Small intestine (tissue), 7 donors: Measurements from ENCODE around the gene PCDH11Y. TPM values are rescaled to one million over a fixed set of nuclear protein-coding genes. Genes with fewer than 3 reads are reported as not detected.
"Not testable (repeated sequence)": the region's sequence is repeated elsewhere in the genome, so short reads cannot be mapped to it uniquely, and the experiment has no call there.

Source experiments
- DNase-seq, 2 donors: peaks; one replicate each; pipeline versions ENCODE4 v3.0.0 to v3.0.0-alpha.2; 2013
- FAIRE-seq: peaks from 2 replicates; lab custom pipeline; 2012; peaks lifted over from hg19 to GRCh38; lab: Jason Lieb, UNC
- H3K27ac ChIP-seq, 3 donors: one replicate each; pipeline ENCODE4 v1.5.1; 2013; ENCODE audit warnings: low read length in 2 of 3, mild to moderate bottlenecking in 2 of 3, control low read depth in 1 of 3, inconsistent platforms in 1 of 3, low read depth in 1 of 3, moderate library complexity in 1 of 3
- H3K27me3 ChIP-seq, 3 donors: one replicate each; pipeline ENCODE4 v1.6.1; 2013; ENCODE audit warnings: low read length in 3 of 3, inconsistent platforms in 1 of 3; ENCODE audit not compliant: control insufficient read depth in 3 of 3, insufficient read depth in 3 of 3
- H3K36me3 ChIP-seq, 3 donors: one replicate each; pipeline ENCODE4 v1.6.1; 2013; ENCODE audit warnings: low read length in 3 of 3, inconsistent platforms in 1 of 3, low read depth in 1 of 3, mild to moderate bottlenecking in 1 of 3, moderate library complexity in 1 of 3; ENCODE audit not compliant: control insufficient read depth in 3 of 3, insufficient read depth in 2 of 3
- H3K4me1 ChIP-seq, 3 donors: one replicate each; pipeline ENCODE4 v1.6.1; 2013; ENCODE audit warnings: low read length in 2 of 3, inconsistent platforms in 1 of 3, low read depth in 1 of 3, mild to moderate bottlenecking in 1 of 3, moderate library complexity in 1 of 3; ENCODE audit not compliant: control insufficient read depth in 3 of 3, insufficient read depth in 2 of 3
- H3K4me3 ChIP-seq, 3 donors: one replicate each; pipeline ENCODE4 v1.5.1; 2013; ENCODE audit warnings: low read length in 3 of 3, control low read depth in 1 of 3, inconsistent platforms in 1 of 3, low read depth in 1 of 3, mild to moderate bottlenecking in 1 of 3, moderate library complexity in 1 of 3
- H3K9me3 ChIP-seq, 2 donors: one replicate each; pipeline ENCODE4 v1.6.1; 2013; ENCODE audit warnings: low read depth in 1 of 2, low read length in 1 of 2; ENCODE audit not compliant: control insufficient read depth in 2 of 2, insufficient read depth in 1 of 2
- WGBS, 3 donors: extraction: QIAGEN DNeasy Blood & Tissue Kit; methylation state at CpG; one replicate each; pipeline ENCODE4 v1.1.7; 2013; 5-methylcytosine and 5-hydroxymethylcytosine counted together
- polyA plus RNA-seq, 4 donors: library from polyadenylated mRNA; stranded (reverse) in 3 of 4; unstranded in 1 of 4; fragments of 200-250 nt in 3 of 4; fragments of 120-200 nt in 1 of 4; gene quantifications; one replicate each; pipeline versions ENCODE4 v1.2.1 to v1.2.3, GENCODE V29; 2013
- donor health status: healthy with polysubstance abuse.
- donor health status: control.
- donor health status: control.
- donor health status: Bipolar disorder and iron deficiency.
- donor health status: healthy.

Gene PCDH11Y
- polyA plus RNA-seq, 4 donors = 0.12 to 1.2 TPM; not detected in 2

GRCh38 chrY:5182998-5183397, 182.9 kb downstream of the PCDH11Y start:
- not testable (repeated sequence) for DNase-seq, H3K27ac ChIP-seq

GRCh38 chrY:5215116-5215515, 215.0 kb downstream of the PCDH11Y start:
- 44 to 84% (median 48%) methylated on average over 1 to 2 of the region's 2 CpGs for WGBS, 3 donors
- DNase-seq, H3K27ac ChIP-seq, H3K4me3 ChIP-seq, H3K4me1 ChIP-seq, H3K9me3 ChIP-seq, H3K27me3 ChIP-seq, FAIRE-seq, H3K36me3 ChIP-seq: not testable (repeated sequence)

More at GRCh38 chrY:5182998-5183397, 182.9 kb downstream of the PCDH11Y start:
- not testable (repeated sequence) for H3K27me3 ChIP-seq, H3K36me3 ChIP-seq, H3K9me3 ChIP-seq, H3K4me3 ChIP-seq, FAIRE-seq, H3K4me1 ChIP-seq
- WGBS, 3 donors = 91 to 100% methylated on average over 1 to 2 of the region's 2 CpGs; no CpG with 5 or more reads in 1 of the 3 donors

GRCh38 chrY:5324931-5325330, 324.8 kb downstream of the PCDH11Y start:
- WGBS, 3 donors = 50 to 84% (median 74%) methylated on average over 2 to 7 of the region's 7 CpGs
- H3K4me1 ChIP-seq, H3K27ac ChIP-seq, H3K9me3 ChIP-seq, H3K4me3 ChIP-seq, H3K27me3 ChIP-seq, H3K36me3 ChIP-seq, DNase-seq, FAIRE-seq: not testable (repeated sequence)

- not testable (repeated sequence) for H3K27me3 ChIP-seq, H3K36me3 ChIP-seq, FAIRE-seq, H3K4me1 ChIP-seq, H3K4me3 ChIP-seq, DNase-seq, H3K9me3 ChIP-seq, H3K27ac ChIP-seq
- WGBS, 3 donors = 45 to 80% (median 70%) methylated on average over 1 to 3 of the region's 3 CpGs
Observed at GRCh38 chrY:5342220-5342619, 342.1 kb downstream of the PCDH11Y start.

GRCh38 chrY:5543705-5544104, 543.6 kb downstream of the PCDH11Y start:
- H3K27me3 ChIP-seq, H3K4me3 ChIP-seq, H3K27ac ChIP-seq, FAIRE-seq, DNase-seq, H3K4me1 ChIP-seq, H3K36me3 ChIP-seq, H3K9me3 ChIP-seq: not testable (repeated sequence)

GRCh38 chrY:5638589-5638988, 638.5 kb downstream of the PCDH11Y start:
- H3K9me3 ChIP-seq, H3K4me1 ChIP-seq, H3K27ac ChIP-seq, H3K27me3 ChIP-seq, H3K4me3 ChIP-seq, DNase-seq, H3K36me3 ChIP-seq: not testable (repeated sequence)
- whole genome bisulfite sequencing, 3 donors = 20 to 57% methylated on average over 1 of the region's 2 CpGs; no CpG with 5 or more reads in 1 of the 3 donors
- peak; percentile 15 for FAIRE-seq

GRCh38 chrY:5679265-5679664, 679.2 kb downstream of the PCDH11Y start:
- not testable (repeated sequence) for H3K27me3 ChIP-seq, FAIRE-seq, H3K4me1 ChIP-seq, H3K4me3 ChIP-seq, H3K36me3 ChIP-seq, DNase-seq, H3K27ac ChIP-seq, H3K9me3 ChIP-seq
- 71 to 92% methylated on average over 2 of the region's 2 CpGs; no CpG with 5 or more reads in 1 of the 3 donors for WGBS, 3 donors

GRCh38 chrY:5708727-5709126, 708.6 kb downstream of the PCDH11Y start:
- WGBS, 3 donors = 90 to 96% methylated on average over 5 of the region's 5 CpGs; no CpG with 5 or more reads in 1 of the 3 donors
- H3K4me3 ChIP-seq, DNase-seq, H3K27ac ChIP-seq, H3K27me3 ChIP-seq, H3K9me3 ChIP-seq, H3K4me1 ChIP-seq, H3K36me3 ChIP-seq, FAIRE-seq: not testable (repeated sequence)

- not testable (repeated sequence) for H3K27me3 ChIP-seq, H3K36me3 ChIP-seq, H3K9me3 ChIP-seq, H3K4me3 ChIP-seq, H3K27ac ChIP-seq, H3K4me1 ChIP-seq, DNase-seq
- 80% methylated on average over 1 of the region's 1 CpG; no CpG with 5 or more reads in 2 of the 3 donors for whole genome bisulfite sequencing, 3 donors
- peak; percentile 15 for FAIRE-seq
Observed at GRCh38 chrY:5709788-5710381, 709.8 kb downstream of the PCDH11Y start.
